GM19463 (cell line): Measurements from ENCODE around the gene ETS2.
"Not testable (repeated sequence)": the region's sequence is repeated elsewhere in the genome, so short reads cannot be mapped to it uniquely, and the experiment has no call there.

Experiments
- ATAC-seq: cut with Tn5 transposase; IDR thresholded peaks from one replicate; pipeline ENCODE4 v1.9.1; 2021; ENCODE audit warnings: mild to moderate bottlenecking, moderate library complexity; ENCODE audit not compliant: unreplicated experiment

Gene ETS2

DNA sequence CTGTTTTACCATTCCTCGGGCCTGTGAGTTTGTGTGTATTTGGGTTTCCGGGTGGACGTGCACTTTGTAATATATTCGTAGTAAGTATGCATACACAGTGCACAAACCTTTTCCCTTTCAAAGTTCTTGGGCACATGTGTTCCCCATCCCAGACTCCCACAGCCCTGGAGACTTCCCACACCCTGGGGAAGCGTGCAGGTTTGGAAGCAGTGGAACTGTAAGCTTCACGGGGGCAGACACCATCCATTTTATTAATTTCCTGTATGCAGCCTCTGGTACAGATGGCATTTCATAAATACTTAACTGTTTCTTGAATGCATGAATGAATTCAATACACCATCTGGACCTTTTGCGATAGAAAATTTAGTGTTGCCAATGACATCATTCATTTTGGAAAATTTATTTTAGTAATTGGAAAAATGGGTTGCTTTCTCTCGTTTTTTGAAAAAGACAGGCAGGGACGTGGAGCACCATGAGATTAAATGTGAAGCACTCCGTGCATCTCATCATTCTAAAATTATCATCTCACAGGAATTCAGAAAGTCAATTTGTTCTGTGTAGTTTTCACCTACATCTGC lies 10.8 kb downstream of the ETS2 start:
- ATAC-seq, result no peak

DNA sequence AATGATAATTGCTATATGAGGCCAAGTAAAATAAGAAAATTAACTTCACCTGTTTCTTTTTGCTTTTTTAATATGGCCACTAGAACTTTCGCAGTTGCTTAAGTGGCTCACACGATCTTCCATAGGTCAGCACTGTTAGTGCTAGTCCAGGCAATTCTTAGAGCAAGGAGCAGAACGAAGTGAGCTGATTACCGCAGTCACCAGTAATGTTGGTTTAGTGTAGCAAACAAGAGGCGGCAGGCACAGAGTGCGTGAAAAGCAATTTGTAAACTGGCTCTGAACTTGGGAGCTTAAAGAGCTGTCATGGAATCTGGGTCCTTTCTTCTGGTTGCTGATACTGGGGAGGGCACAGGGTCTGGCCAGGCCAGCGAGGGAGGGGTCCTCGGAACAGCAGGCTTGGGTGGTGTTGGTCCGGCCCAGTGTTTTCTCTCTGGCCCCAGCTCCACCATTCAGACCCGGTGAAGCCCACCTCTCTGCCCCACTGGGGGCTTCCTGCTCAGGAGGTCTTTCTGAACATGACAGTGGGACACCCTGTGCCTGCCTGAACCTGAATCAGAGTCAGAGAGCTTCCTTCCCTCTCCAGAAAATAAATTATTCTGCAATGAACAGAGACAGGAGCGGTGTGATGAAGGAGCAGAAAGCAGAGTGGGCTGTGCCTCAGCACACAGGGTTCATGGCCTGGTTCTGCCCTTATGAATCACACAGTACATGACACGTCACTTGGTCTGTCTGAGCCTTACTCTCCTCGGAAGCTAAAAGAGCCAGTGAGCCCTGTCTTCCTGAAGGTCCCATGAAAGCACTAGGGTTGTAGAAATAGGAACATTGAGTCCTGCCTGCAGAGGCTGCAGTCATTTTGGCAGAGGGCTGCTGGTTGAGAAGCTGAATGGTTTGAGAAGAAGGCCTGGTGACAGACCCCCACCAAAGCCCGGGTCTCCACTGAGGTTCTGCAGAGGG lies 11.9 kb downstream of the ETS2 start:
- no peak for ATAC-seq

DNA sequence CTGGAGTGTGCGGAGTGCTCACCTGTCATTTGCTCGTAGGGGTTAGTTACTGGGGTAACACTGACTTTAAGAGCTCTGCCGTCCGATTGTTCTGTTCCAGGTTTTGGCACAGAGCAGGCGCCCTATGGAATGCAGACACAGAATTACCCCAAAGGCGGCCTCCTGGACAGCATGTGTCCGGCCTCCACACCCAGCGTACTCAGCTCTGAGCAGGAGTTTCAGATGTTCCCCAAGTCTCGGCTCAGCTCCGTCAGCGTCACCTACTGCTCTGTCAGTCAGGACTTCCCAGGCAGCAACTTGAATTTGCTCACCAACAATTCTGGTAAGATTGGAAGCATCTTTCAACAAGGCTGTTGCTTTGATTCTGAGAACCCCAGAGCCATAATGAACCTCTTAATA lies 12.6 kb downstream of the ETS2 start:
- ATAC-seq, result no peak

DNA sequence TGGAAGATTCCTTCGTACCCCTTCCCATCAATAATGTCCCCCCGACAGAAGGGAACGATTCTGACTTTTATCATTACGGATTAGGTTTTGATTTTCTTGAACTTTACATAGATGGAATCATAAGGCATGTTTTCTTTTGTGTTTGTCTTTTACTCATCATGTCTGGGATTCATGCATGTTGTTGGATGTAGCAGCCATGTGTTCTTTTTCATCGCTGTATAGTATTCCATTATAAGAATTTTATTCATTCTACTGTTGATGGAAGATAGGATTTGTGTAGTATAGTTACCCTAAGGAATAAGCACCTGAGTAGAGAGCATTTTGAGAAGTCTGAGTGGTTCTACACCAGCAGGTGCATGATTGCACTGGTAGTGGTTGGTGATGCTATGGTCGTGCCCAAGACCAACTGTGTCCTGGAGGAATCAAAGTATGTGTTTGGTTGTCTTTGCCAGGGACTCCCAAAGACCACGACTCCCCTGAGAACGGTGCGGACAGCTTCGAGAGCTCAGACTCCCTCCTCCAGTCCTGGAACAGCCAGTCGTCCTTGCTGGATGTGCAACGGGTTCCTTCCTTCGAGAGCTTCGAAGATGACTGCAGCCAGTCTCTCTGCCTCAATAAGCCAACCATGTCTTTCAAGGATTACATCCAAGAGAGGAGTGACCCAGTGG lies 13.5 kb downstream of the ETS2 start:
- ATAC-seq, result no peak

DNA sequence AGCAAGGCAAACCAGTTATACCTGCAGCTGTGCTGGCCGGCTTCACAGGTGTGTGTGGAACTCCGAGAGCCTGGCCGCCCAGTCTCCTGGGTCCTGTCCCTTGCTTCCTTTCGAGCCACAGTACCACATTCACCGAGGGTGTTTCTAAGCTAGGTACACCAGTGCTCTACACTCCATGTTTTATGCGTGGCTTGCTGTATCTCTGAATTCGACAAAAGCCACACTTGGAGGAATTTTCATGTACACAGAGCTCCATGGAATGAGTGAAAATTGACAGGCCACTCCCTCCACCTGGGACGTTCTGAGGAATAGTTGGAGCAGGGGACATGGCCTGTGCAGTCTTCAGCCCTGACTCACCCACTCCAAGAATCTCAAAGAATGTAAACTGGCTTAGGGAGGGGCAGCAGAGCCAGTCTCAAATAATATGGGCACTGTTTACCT lies 14.0 kb downstream of the ETS2 start:
- no peak for ATAC-seq

DNA sequence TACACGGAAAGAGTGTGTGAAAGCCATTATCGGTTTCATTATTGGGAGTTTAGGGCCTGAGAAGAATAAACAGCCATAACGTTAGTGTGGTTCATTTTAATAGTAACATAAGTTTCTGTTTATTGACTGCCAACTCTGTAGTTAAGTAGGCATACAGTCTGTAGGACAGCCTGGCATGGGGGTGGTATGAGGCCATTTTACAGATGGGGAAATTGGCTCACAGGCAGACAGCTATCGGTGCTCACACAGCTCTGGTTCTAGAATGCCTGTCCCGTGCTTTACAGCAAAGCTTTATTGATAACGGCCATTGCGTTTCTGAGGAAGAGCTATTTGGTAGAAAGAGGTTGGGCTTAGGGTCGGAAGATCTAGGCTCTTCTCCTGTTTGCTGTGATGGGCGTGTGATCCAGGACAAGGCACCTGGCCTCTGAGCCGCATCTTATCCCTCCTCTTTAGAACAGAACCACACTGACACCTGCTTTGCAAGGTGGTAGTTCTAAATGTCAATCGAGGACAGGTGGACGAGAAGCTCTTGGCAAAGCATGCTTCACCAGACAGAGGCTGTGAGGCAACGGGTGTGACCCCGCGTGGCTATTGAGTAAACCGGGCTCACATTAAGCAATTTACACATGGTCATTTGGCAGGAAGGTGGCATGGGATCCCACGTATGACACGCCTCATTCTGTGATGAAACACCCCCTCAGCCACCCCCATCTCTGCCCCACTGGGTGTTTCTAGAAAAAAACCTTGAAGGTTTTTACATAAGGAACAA lies 14.9 kb downstream of the ETS2 start:
- no peak for ATAC-seq

DNA sequence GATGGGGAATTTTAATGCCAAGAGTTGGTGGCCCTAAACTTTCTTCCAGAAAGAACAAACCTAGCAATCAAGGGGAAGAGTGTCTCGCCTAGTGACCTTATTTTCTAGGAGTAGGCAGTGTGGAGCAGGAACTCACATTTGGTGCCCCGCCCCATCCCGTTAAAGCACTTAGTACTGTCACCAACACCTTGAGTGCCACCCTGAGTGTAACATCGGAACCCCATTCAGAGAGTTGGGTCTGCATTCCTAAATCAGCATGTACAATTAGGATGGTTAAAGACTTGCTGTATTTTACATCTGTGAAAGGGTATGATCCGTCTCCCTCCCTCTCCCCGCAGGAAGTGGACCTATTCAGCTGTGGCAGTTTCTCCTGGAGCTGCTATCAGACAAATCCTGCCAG lies 15.5 kb downstream of the ETS2 start:
- no peak for ATAC-seq

DNA sequence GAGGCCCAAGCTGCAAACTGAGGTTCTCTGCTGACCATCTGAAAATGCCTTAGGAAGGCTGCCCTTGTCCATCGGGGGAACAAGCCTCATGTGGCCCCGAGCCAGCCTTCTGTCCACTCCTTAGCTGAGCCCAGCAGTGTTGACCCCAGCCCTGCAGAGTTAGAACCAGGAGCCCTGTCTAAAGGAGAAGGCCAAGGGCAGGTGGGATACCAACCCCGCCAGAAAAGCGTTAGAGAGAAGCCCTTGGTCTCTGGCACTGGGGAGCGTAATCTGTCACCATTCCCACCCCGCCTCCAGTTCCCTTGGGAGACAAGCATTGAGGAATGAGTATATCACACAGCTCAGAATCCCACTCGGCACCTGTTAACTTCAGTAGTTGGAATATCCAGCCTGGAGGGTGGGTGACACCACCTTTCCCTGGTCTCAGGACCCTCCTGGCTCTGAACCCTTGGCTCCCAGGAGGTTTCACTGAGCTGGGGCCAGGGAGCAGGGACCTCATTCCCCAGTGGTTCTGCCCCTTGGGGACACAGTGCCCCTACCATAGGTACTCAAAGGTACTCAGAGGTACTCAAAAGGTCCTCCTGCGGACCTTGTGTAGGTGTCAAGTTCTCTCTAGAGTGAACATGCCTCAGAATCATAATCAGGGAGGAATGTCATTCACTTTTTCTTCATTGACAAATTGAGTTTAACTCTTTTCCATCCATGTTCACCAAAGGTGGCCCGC lies 16.4 kb downstream of the ETS2 start:
- no peak for ATAC-seq

DNA sequence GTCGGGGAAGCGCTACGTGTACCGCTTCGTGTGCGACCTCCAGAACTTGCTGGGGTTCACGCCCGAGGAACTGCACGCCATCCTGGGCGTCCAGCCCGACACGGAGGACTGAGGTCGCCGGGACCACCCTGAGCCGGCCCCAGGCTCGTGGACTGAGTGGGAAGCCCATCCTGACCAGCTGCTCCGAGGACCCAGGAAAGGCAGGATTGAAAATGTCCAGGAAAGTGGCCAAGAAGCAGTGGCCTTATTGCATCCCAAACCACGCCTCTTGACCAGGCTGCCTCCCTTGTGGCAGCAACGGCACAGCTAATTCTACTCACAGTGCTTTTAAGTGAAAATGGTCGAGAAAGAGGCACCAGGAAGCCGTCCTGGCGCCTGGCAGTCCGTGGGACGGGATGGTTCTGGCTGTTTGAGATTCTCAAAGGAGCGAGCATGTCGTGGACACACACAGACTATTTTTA lies 17.1 kb downstream of the ETS2 start:
- no peak for ATAC-seq

DNA sequence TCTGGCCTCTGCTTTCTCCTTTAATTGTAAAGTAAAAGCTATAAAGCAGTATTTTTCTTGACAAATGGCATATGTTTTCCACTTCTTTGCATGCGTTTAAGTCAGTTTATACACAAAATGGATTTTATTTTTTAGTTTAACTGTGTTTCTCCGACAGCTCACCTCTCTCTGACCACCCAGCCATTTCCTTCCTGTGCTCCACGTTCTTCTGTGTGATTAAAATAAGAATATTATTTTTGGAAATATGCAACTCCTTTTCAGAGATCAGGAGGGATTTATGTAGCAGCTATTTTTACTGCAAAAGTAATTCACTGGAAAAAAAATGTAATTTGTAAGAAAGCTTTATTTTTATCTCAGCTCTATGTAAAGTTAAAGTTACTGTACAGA lies 18.0 kb downstream of the ETS2 start:
- ATAC-seq, result no peak

DNA sequence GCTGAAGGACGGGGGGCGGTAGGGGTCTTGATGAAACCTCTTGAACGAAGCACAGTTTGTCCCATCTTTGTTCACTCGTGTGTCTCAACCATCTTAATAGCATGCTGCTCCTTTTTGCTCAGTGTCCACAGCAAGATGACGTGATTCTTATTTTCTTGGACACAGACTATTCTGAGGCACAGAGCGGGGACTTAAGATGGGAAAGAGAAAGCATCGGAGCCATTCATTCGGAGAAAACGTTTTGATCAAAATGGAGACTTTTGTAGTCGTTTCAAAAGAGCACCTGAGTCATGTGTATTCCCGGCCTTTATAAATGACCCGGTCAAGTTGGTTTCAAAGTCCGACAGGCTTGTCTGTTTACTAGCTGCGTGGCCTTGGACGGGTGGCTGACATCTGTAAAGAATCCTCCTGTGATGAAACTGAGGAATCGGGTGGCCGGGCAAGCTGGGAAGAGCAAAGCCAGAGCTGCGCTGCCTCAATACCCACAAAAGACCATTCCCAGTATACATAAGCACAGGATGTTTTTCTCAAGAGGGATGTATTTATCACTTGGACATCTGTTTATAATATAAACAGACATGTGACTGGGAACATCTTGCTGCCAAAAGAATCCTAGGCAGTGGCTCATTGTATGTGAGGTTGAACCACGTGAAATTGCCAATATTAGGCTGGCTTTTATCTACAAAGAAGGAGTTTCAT lies 18.5 kb downstream of the ETS2 start:
- ATAC-seq, result no peak

DNA sequence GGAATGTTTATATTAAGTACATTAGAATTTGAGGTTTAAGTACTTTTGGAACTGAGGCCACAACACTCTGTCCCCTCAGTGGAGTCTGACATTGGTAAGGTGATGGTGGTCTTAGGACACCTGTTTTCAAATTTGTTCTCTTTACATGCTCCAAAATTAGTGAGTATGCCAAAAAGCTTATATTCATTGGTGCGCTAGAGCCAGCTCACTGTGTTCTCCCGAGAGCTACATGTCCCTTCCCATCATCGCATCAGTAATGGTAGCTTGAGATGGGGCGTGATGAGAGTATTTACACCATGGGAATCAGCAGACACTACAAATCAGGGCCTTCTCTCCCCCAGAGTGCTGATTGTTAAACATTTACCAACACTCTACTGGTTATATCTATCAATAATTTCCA lies 19.5 kb downstream of the ETS2 start:
- no peak for ATAC-seq

DNA sequence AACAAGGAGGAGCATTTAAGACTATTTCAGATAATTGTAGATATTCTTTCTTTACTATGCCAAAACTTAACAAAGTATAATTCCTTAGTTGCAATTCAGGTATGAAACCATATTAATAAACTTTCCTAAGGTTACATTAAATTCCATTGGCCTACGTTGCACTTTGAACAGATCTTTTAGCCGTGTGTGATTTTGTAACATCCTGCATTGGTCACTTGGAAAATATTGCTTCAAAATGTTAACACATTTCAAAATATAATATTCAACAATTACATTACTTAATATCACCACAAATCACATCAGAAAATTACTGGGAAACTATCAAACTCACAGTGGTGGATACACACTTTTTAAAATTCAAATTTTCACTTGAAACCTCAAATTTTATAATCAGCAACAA lies 20.2 kb downstream of the ETS2 start:
- no peak for ATAC-seq

DNA sequence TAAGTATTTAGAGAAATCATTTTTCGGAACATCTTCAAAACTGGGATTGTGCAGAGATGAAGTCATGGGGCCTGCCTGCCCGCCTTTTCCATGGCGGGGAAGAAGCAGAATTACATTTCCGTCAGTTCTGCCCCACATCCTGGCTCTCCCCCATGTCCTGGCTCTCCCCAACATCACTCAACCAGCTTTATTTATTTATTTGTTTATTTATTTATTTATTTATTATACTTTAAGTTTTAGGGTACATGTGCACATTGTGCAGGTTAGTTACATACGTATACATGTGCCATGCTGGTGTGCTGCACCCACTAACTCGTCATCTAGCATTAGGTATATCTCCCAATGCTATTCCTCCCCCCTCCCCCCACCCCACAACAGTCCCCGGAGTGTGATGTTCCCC lies 22.4 kb downstream of the ETS2 start:
- ATAC-seq, result not testable (repeated sequence)

DNA sequence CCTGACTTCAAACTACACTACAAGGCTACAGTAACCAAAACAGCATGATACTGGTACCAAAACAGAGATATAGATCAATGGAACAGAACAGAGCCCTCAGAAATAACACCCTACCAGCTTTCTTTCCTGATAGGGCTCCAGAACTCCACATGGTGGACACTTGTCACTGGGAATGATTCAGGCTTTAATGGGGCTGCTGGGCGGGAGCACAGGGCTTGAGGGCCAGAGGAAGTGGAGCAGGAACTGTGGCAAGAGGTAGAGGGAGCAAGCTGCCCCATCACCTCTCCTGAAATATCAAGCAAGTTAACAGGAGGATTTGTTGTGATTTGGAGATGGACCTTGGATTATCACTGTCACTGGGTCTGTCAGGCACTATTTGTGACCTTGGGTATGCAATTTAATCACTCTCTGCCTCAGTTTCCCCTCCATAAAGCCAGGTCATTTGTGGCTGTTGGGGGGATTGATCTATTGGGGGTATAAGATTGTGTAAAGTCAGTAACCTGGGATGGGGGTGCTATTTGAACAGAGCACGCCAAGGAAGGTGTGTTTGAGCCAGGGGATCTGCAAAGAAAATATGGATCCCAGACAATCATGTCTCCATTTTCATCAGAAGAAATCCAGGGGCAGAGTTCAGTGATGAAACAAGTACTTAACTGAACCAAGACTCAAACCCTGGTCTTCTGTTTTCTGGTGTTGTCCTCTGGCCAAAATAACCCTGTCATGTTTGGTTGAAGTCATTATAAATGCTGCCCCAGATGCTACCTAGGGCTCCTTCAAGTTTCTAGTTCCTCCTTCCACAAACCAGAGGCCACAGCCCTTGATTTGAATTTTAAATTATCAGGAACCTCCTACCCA lies 25.2 kb downstream of the ETS2 start:
- ATAC-seq, result peak; percentile 82

DNA sequence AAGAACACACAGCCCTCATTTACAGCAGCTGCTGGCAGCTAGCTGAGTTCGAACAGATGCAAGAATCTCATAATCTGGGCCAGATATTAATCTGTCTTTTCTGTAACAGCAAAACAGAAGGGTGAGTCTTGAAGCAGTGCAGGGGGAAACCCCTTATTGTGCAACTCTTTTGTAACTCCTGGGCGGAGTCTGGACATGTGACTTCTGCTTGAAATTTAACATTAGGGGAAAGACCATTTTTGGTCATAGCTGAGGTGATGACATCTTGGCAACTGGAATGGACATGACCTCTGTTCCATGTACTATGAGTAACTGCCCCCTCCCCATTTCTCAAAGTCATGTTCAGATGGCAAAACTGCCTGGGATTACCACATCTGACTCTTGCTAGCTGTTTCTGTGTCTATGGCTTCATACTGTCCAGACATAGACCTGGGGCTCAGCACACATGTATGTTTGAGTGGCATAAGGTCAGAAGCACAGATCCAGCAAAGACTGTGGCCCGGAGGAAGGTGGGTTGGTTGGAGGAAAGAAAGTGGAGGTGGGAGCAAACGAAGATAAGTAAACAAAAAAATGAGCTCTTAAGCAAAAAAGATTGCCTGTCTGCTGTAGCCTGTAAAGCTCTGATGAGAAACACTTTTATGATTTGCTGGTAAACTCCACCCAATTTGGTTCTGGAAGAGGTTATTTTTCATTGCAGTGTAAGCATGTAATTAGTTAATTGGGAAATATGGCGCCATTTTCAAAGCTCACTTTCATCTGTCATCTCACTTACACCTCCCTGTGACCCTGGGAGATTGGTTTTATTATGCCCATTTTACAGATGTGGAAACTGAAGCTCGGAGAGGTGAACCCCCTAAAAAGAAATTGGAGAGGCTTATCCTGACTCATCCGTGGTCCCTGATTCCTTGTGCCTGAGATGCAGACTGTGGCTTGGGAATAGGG lies 26.1 kb downstream of the ETS2 start:
- peak; percentile 93 for ATAC-seq

DNA sequence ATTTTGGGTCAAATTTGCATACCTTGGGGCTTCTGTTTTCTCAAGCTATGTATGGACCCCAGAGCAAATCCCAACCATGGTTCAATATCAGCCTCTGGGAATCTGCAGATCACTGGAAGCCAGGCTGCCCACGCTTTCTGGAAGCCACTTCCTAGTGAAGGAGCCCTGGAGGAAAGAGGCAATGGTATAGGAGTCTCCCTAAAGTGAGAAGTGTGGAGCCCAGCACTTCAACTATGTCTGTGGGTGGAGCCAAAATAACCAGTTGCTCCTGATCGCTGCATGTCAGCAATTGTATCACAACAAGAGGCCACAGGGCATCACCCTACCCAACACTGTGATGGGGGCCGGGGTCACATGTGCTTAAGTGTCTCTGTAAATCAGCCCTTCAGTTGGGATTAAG lies 26.9 kb downstream of the ETS2 start:
- ATAC-seq, result no peak

DNA sequence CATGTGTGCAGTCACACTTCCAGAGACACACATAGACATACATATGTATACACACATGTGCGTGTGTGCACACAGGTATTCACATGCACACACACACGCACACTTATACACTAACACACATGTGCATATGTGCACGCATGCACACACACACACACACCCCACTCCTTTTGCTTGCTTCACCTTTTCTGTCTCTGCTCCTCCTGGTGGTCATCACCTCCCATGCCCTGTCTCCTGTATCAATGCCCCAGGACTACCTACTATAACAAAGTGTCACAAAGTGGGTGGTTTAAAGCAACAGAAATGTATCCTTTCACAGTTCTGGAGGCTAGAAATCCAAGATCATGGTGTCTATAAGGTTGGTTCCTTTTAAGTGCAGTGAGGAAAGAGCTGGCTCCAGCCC lies 27.4 kb downstream of the ETS2 start:
- ATAC-seq, result no peak
